ENCODE data around the gene LMF1.

DNA sequence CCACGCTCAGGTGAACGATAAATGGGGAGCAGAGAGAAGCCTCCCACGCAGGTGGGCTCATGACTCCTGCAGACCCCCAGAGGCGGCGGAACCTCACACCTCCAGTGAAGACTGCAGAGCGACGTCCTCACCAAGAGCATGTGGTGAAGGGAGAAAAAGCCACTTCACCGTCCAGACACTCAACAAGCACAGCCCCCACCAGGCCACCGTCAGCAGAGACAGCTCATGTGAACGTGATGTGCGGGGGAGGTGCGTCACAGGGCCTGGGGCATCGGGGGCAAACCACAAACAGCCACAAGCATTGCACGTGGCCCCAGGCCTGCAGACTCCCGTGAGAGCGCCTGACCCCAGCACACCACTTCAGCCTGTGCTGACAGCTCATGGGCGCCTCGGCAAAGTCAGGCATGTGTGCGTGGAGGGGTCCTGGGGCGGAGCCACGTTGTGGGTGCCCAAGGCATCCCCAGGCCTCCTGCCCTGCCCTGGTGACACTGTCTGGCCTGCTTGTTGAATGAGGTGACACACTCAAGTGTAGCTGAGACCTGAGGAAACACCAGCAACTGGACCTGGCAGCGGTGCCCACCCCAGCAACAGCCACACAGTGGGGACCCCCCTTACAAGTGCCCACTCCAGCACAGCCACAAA is 19.0 kb downstream of the LMF1 start:
- TF ChIP-seq POLR2A (IDR thresholded peaks at IDR 0.05) (no peak), CTCF (IDR thresholded peaks at IDR 0.05) (no peak), POLR2AphosphoS5 (IDR thresholded peaks at IDR 0.05) (no peak)
